Brain microvascular endothelial cell (primary cell): ENCODE results near the gene FAM20A.

Source experiments
- DNase-seq: peaks from one replicate; pipeline ENCODE4 v3.0.0-alpha.2; 2020
- H3K27ac ChIP-seq: fragments of 250-450 bp; sonication (Bioruptor Pico); 2 replicates; pipeline ENCODE4 v1.5.1; 2020; ENCODE audit warnings: mild to moderate bottlenecking, moderate library complexity
- H3K27me3 ChIP-seq: fragments of 250-450 bp; sonication (Bioruptor Pico); replicated peaks from 2 replicates; pipeline ENCODE4 v1.5.1; 2020; ENCODE audit warnings: mild to moderate bottlenecking
- H3K36me3 ChIP-seq: fragments of 250-450 bp; sonication (Bioruptor Pico); replicated peaks from 2 replicates; pipeline ENCODE4 v1.5.1; 2020; ENCODE audit warnings: mild to moderate bottlenecking
- H3K4me3 ChIP-seq: 2 replicates; pipeline ENCODE4 v1.5.1; 2011; ENCODE audit warnings: low read depth, mild to moderate bottlenecking, control low read depth, low read length, moderate library complexity
- CTCF ChIP-seq: IDR thresholded peaks from 2 replicates; pipeline ENCODE4 v1.5.1; 2011; ENCODE audit warnings: low read depth, mild to moderate bottlenecking, moderate library complexity, low read length, control low read depth, inconsistent platforms; ENCODE audit errors: missing control alignments
- in situ Hi-C: cut with HindIII; loops from 2 replicates; pipeline ENCODE4 v1.10.0; 2017; ENCODE audit warnings: low sequenced_read_pairs, low pct_ligation_motif_present

The FAM20A gene

GRCh38 chr17:68533887-68534694, 67.1 kb downstream of the FAM20A start:
- Histone ChIP-seq H3K27me3 (no peaks in the 10 kb centered on the region), H3K4me3 (no peak overlapping the region), H3K27ac (no peak overlapping the region), H3K36me3 (peaks cover 58% of the 10 kb centered on the region)
- in situ Hi-C loops = no loop called here
- no peak for DNase-seq
- TF ChIP-seq CTCF = peak; percentile 22

- in situ Hi-C loops = no loop called here
These were observed 68.3 kb downstream of the FAM20A start for GRCh38 chr17:68532826-68533225.

GRCh38 chr17:68531252-68531651, 69.9 kb downstream of the FAM20A start:
- TF ChIP-seq CTCF = no peak
- DNase-seq = no peak
- Histone ChIP-seq H3K27me3 (no peaks in the 10 kb centered on the region), H3K36me3 (peaks cover 66% of the 10 kb centered on the region), H3K4me3 (no peak overlapping the region), H3K27ac (no peak overlapping the region)
- in situ Hi-C loops = no loop called here

More at GRCh38 chr17:68532826-68533225, 68.3 kb downstream of the FAM20A start:
- H3K36me3 ChIP-seq = peaks cover 66% of the 10 kb centered on the region
- no peak for TF ChIP-seq CTCF
- H3K4me3 ChIP-seq = no peak overlapping the region
- H3K27me3 ChIP-seq = no peaks in the 10 kb centered on the region
- no peak for DNase-seq
- H3K27ac ChIP-seq = no peak overlapping the region

- peaks cover 73% of the 10 kb centered on the region for H3K36me3 ChIP-seq
- in situ Hi-C loops = no loop called here
- no peak for TF ChIP-seq CTCF
- no peak overlapping the region for H3K4me3 ChIP-seq
- H3K27me3 ChIP-seq = no peaks in the 10 kb centered on the region
- DNase-seq = no peak
- no peak overlapping the region for H3K27ac ChIP-seq
These were observed 73.9 kb downstream of the FAM20A start for GRCh38 chr17:68527314-68527713.

GRCh38 chr17:68526548-68526947, 74.6 kb downstream of the FAM20A start:
- Histone ChIP-seq H3K27me3 (no peaks in the 10 kb centered on the region), H3K4me3 (no peak overlapping the region), H3K27ac (no peak overlapping the region), H3K36me3 (peaks cover 71% of the 10 kb centered on the region)
- no peak for DNase-seq
- TF ChIP-seq CTCF = no peak
- in situ Hi-C loops = no loop called here

GRCh38 chr17:68522266-68522665, 78.9 kb downstream of the FAM20A start:
- Histone ChIP-seq H3K36me3 (peaks cover 66% of the 10 kb centered on the region), H3K27me3 (no peaks in the 10 kb centered on the region), H3K4me3 (no peak overlapping the region), H3K27ac (no peak overlapping the region)
- DNase-seq = no peak
- no peak for TF ChIP-seq CTCF
- in situ Hi-C loops = no loop called here
